VCaP (cell line): ENCODE measurements around the gene ARHGAP33.

ENCODE experiments used
- H3K27ac ChIP-seq: fragments of 450-650 bp; 2 replicates; pipeline ENCODE4 v1.5.1; 2017
- TF ChIP-seq, protein P1 (sequence below): fragments of 450-650 bp; conservative IDR thresholded peaks from 2 replicates; pipeline ENCODE4 v1.5.1; 2017; ENCODE audit warnings: mild to moderate bottlenecking, moderate library complexity

ARHGAP33 gene

DNA sequence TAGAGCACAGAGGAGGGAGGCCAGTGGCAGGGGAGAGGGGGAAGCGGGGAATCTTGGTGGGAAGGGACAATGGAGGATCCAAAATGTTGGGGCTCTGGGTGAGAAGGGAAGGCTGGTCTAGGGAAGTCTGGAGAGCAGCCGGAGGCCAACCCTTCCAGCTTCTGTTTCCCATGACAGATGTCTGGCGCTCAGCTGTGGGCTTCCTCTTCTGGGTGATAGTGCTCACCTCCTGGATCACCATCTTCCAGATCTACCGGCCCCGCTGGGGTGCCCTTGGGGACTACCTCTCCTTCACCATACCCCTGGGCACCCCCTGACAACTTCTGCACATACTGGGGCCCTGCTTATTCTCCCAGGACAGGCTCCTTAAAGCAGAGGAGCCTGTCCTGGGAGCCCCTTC, 28.8 kb upstream of the ARHGAP33 start:
- TF ChIP-seq, protein P1, sequence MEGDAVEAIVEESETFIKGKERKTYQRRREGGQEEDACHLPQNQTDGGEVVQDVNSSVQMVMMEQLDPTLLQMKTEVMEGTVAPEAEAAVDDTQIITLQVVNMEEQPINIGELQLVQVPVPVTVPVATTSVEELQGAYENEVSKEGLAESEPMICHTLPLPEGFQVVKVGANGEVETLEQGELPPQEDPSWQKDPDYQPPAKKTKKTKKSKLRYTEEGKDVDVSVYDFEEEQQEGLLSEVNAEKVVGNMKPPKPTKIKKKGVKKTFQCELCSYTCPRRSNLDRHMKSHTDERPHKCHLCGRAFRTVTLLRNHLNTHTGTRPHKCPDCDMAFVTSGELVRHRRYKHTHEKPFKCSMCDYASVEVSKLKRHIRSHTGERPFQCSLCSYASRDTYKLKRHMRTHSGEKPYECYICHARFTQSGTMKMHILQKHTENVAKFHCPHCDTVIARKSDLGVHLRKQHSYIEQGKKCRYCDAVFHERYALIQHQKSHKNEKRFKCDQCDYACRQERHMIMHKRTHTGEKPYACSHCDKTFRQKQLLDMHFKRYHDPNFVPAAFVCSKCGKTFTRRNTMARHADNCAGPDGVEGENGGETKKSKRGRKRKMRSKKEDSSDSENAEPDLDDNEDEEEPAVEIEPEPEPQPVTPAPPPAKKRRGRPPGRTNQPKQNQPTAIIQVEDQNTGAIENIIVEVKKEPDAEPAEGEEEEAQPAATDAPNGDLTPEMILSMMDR, result no peak
- peak overlapping the region; percentile 97; the same call in 1 of the 2 replicates for H3K27ac ChIP-seq

- H3K27ac ChIP-seq, result peak within 1 kb of the TSS; percentile 72; the same call in 1 of the 2 replicates
- TF ChIP-seq, protein P1, result no peak
Measured at GRCh38 chr19:35748106-35749020, 27.0 kb upstream of the ARHGAP33 start, which contains the start of gene LIN37. Gene LIN37 (plus strand): TSS chr19:35748576. CDS start chr19:35748725, 149 bp downstream.

DNA sequence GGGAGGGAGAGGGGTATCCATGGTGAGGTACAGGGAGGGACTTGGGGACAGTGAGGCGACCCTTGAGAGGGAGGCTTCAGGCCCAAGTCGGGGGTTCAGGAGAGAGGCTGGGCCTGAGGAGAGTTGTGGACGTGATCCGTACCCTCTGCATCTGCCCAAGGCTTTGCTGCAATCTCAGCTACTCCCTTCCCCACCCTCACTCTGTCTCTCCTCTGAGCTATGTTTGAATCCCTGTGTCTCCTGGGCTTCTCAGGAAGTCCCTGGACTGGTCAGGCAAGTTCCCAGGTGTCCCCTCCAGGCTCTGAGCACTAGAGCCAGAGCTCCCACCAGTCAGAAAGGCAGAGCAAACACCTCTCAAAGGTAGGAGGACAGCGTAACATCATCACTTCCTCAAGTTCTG, 25.2 kb upstream of the ARHGAP33 start:
- peak overlapping the region; percentile 72; the same call in 1 of the 2 replicates for H3K27ac ChIP-seq

GRCh38 chr19:35751839-35752745, 23.3 kb upstream of the ARHGAP33 start:
- TF ChIP-seq, protein P1, result no peak
- no peak overlapping the region for H3K27ac ChIP-seq

More for the DNA sequence above, 25.2 kb upstream of the ARHGAP33 start:
- TF ChIP-seq, protein P1, result no peak

DNA sequence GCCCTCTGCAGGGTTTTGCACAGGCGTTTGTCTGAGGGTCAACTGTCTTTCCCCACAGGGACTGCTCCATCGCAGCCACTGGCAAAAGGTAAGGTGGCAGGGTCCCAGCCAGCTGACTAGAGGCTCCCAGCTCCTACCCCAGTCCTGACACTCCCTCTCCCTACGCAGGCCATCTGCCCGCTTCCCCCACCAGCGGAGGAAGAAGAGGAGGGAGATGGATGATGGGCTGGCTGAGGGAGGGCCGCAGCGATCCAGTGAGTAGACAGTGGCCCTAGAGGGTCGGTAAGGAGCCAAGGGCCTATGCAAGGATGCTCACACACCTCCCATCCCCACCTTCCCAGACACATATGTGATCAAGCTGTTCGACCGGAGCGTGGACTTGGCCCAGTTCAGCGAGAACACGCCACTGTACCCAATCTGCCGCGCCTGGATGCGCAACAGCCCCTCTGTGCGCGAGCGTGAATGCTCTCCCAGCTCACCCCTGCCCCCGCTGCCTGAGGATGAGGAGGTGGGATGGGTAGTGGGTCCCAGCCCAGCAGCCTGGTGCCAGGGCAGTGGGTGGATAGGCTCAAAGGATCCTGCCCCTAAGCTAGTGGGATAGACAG, 22.5 kb upstream of the ARHGAP33 start:
- H3K27ac ChIP-seq, result no peak overlapping the region
- TF ChIP-seq, protein P1, result no peak

DNA sequence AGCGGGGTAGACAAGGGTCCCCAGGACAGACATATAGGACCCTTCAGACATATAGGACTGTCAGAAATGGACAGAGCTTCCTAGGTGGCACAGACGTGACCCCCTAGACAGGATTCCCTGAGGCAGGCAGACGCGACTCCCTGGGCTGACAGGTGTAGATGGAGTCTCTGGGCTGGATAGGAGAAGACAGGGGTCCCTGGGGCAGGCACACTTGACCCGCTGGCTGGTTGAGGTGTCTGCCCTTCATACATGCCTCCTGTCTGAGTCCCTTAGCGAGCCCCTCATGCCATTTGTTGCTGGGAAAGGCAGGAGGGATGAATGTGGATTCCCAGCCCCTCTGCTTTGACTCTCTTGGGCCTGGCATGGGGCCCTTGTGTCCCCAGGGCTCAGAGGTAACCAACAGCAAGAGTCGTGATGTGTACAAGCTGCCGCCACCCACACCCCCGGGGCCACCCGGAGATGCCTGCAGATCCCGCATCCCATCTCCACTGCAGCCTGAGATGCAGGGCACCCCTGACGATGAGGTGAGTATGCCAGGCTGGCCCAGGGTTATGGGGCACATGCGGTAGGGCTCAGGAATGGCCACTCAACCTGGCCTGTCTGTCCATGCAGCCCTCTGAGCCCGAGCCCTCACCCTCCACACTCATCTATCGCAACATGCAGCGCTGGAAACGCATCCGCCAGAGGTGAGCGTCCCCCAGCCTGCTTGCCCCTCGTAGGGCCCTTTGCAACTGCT, 21.6 kb upstream of the ARHGAP33 start:
- TF ChIP-seq, protein P1, result no peak
- H3K27ac ChIP-seq, result no peak overlapping the region
